Neural cell (in vitro differentiated cells): ENCODE data around the gene MEIS3. TPM values are rescaled to one million over a fixed set of nuclear protein-coding genes. Genes with fewer than 3 reads are reported as not detected.
A peak's percentile ranks its signal among the peaks of the same experiment; 100 is the strongest.

ENCODE experiments used
- H2AFZ ChIP-seq: fragments of 200-600, 300-800 bp; sonication (generic), shearing (Covaris generic); 2 replicates; pipeline ENCODE4 v1.6.0; 2014; ENCODE audit warnings: low read depth, mild to moderate bottlenecking, antibody characterized with exemption, low read length, moderate library complexity
- H3F3A ChIP-seq: fragments of 200-600 bp; shearing (Covaris generic); 2 replicates; pipeline ENCODE4 v1.6.1; 2016; ENCODE audit warnings: mild to moderate bottlenecking, moderate library complexity, mixed read lengths, antibody characterized with exemption, low read length; ENCODE audit not compliant: insufficient read depth, poor library complexity, severe bottlenecking
- H3K27ac ChIP-seq: fragments of 200-600, 300-800 bp; sonication (generic), shearing (Covaris generic); 2 replicates; pipeline ENCODE4 v1.5.1; 2014; ENCODE audit warnings: mild to moderate bottlenecking, low read length, moderate library complexity
- H3K27me3 ChIP-seq: fragments of 300-800, 200-600 bp; sonication (generic), shearing (Covaris generic); 2 replicates; pipeline ENCODE4 v1.6.0; 2014; ENCODE audit warnings: mild to moderate bottlenecking, low read depth, low read length, moderate library complexity; ENCODE audit not compliant: insufficient read depth
- H3K36me3 ChIP-seq: fragments of 300-800, 200-600 bp; sonication (generic), shearing (Covaris generic); 2 replicates; pipeline ENCODE4 v1.5.1; 2014; ENCODE audit warnings: mild to moderate bottlenecking, antibody characterized with exemption, low read length, moderate library complexity; ENCODE audit not compliant: insufficient read depth
- H3K4me2 ChIP-seq: fragments of 300-800, 200-600 bp; sonication (generic), shearing (Covaris generic); 2 replicates; pipeline ENCODE4 v1.6.0; 2014; ENCODE audit warnings: mild to moderate bottlenecking, low read length
- H3K4me3 ChIP-seq: fragments of 300-800, 200-600 bp; sonication (generic), shearing (Covaris generic); 2 replicates; pipeline ENCODE4 v1.5.1; 2014; ENCODE audit warnings: mild to moderate bottlenecking, low read length, moderate library complexity
- H3K79me2 ChIP-seq: fragments of 200-600 bp; shearing (Covaris generic); replicated peaks from 2 replicates; pipeline ENCODE4 v1.6.0; 2014; ENCODE audit warnings: mild to moderate bottlenecking, low read length, moderate library complexity; ENCODE audit not compliant: insufficient read depth
- H3K9ac ChIP-seq: fragments of 300-800, 200-600 bp; sonication (generic), shearing (Covaris generic); 2 replicates; pipeline ENCODE4 v1.6.1; 2016; ENCODE audit warnings: mild to moderate bottlenecking, low read length, mixed read lengths
- H3K9me2 ChIP-seq: fragments of 200-600 bp; shearing (Covaris generic); 2 replicates; pipeline ENCODE4 v1.6.1; 2016; ENCODE audit warnings: mild to moderate bottlenecking, low read length, mixed read lengths; ENCODE audit not compliant: insufficient read depth
- H3K9me3 ChIP-seq: fragments of 200-600, 300-800 bp; sonication (generic), shearing (Covaris generic); 2 replicates; pipeline ENCODE4 v1.6.1; 2016; ENCODE audit warnings: mild to moderate bottlenecking, mixed run types, low read length, moderate library complexity, mixed read lengths
- H4K20me1 ChIP-seq: fragments of 200-600 bp; shearing (Covaris generic); 2 replicates; pipeline ENCODE4 v1.6.1; 2016; ENCODE audit warnings: mild to moderate bottlenecking, mixed run types; ENCODE audit not compliant: insufficient read depth
- CTCF ChIP-seq: fragments of 450-650 bp; IDR thresholded peaks from 2 replicates; pipeline ENCODE4 v1.5.1; 2014; ENCODE audit warnings: antibody characterized with exemption, mild to moderate bottlenecking, moderate library complexity; ENCODE audit not compliant: poor library complexity, severe bottlenecking
- EP300 ChIP-seq: fragments of 450-650 bp; conservative IDR thresholded peaks from 2 replicates; pipeline ENCODE4 v1.6.1; 2014; ENCODE audit warnings: antibody characterized with exemption, mild to moderate bottlenecking, moderate library complexity; ENCODE audit not compliant: poor library complexity, severe bottlenecking
- EZH2 ChIP-seq: fragments of 200-600, 300-800 bp; shearing (Covaris generic), sonication (generic); IDR thresholded peaks from 2 replicates; pipeline ENCODE4 v1.6.1; 2014; ENCODE audit warnings: antibody characterized with exemption, low read length, borderline replicate concordance, mild to moderate bottlenecking; ENCODE audit not compliant: insufficient read depth, poor library complexity, severe bottlenecking
- MXI1 ChIP-seq: fragments of 450-650 bp; conservative IDR thresholded peaks from 2 replicates; pipeline ENCODE4 v1.6.1; 2014; ENCODE audit warnings: antibody characterized with exemption, mild to moderate bottlenecking; ENCODE audit not compliant: poor library complexity, severe bottlenecking
- POLR2AphosphoS5 ChIP-seq: IDR thresholded peaks from 2 replicates; pipeline ENCODE4 v1.6.1; 2012
- RAD21 ChIP-seq: fragments of 450-650 bp; conservative IDR thresholded peaks from 2 replicates; pipeline ENCODE4 v1.6.1; 2014; ENCODE audit warnings: antibody characterized with exemption, mild to moderate bottlenecking, moderate library complexity
- REST ChIP-seq: IDR thresholded peaks from 2 replicates; pipeline ENCODE4 v1.6.1; 2012; ENCODE audit warnings: borderline replicate concordance
- SMC3 ChIP-seq: fragments of 450-650 bp; conservative IDR thresholded peaks from 2 replicates; pipeline ENCODE4 v1.6.1; 2014; ENCODE audit warnings: antibody characterized with exemption, mild to moderate bottlenecking, moderate library complexity; ENCODE audit not compliant: poor library complexity
- TAF1 ChIP-seq: IDR thresholded peaks from 2 replicates; pipeline ENCODE4 v1.6.1; 2012; ENCODE audit warnings: low read depth
- polyA plus RNA-seq: library from polyadenylated mRNA; depleted of rRNA; stranded (reverse); fragments of >200 nt; gene quantifications from 2 replicates; pipeline ENCODE4 v1.2.3, GENCODE V29; 2014

Gene MEIS3
- polyA plus RNA-seq, 1 donor from 2014 or later, result 379 TPM

DNA sequence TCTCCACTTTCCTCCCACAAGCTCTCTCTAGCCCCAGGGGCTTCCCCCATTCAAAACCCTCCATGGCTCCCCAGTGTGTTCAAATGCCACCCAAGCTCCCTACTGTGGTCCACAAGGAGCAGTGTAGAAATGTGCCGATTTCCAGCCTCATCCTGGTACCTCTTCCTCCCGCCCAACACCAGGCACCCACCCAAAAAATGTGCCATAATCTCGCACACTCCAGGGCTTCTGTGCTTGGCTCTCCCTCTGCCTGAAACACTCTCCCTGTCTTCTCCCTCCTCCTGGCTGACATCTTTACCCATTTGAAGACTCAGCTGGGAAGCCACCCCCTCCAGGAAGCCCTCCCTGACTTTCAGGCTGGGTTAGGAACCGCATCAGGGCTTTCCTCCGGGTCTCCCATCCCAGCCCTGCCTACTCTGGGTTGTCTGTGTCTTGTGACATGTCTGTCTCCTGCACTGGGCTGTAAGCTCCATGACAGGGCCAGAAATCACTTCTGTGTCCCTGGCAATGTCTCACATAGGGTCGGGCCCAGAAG is 16.6 kb upstream of the MEIS3 start:
- H4K20me1 ChIP-seq, result no peaks in the 10 kb centered on the region
- H3K9me3 ChIP-seq, result no peaks in the 10 kb centered on the region
- H3K27ac ChIP-seq, result peak overlapping the region; percentile 86
- H3K9me2 ChIP-seq, result no peaks in the 10 kb centered on the region
- TF ChIP-seq RAD21 (no peak), POLR2AphosphoS5 (no peak), EP300 (no peak), EZH2 (no peak), REST (no peak), TAF1 (no peak), MXI1 (no peak), CTCF (no peak), SMC3 (no peak)
- peaks cover 3% of the 10 kb centered on the region for H3K27me3 ChIP-seq
- no peak overlapping the region for H3K4me2 ChIP-seq
- peak overlapping the region; percentile 47 for H3K9ac ChIP-seq
- H3K79me2 ChIP-seq, result no peaks in the 10 kb centered on the region
- H3F3A ChIP-seq, result no peaks in the 10 kb centered on the region
- H3K4me3 ChIP-seq, result no peak overlapping the region
- no peak overlapping the region for H2AFZ ChIP-seq
- H3K36me3 ChIP-seq, result no peaks in the 10 kb centered on the region

- Histone ChIP-seq H3K4me3 (no peak overlapping the region), H3K79me2 (no peaks in the 10 kb centered on the region), H3K27ac (no peak overlapping the region), H3F3A (no peaks in the 10 kb centered on the region), H2AFZ (no peak overlapping the region), H4K20me1 (no peaks in the 10 kb centered on the region), H3K36me3 (no peaks in the 10 kb centered on the region), H3K9ac (no peak overlapping the region), H3K27me3 (peaks cover 10% of the 10 kb centered on the region), H3K9me3 (no peaks in the 10 kb centered on the region), H3K9me2 (no peaks in the 10 kb centered on the region), H3K4me2 (no peak overlapping the region)
- TF ChIP-seq EZH2 (no peak), POLR2AphosphoS5 (no peak)
These were observed 15.9 kb upstream of the MEIS3 start for GRCh38 chr19:47435196-47435595.

DNA sequence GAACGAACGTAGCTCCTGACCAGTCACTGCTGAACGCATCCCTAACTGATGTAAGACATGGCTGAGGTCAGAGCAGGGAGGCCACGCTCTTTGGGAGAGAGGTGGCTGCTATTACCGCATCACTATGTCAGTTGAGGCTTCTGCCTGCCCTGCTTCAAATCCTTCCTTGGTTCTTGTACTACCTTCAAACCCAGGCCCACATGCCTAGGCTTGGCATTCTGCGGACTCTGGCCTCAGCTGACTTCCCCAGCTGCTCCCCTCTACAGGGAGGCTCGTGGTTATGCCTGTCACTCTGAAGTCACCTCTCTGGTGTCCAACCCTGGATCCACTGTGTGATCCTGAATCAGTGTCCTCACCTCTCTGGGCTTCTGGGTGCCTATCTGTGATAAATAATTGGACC is 14.8 kb upstream of the MEIS3 start:
- Histone ChIP-seq H3K9me2 (no peaks in the 10 kb centered on the region), H3K27me3 (peaks cover 20% of the 10 kb centered on the region), H3K9ac (no peak overlapping the region), H3K79me2 (no peaks in the 10 kb centered on the region), H3K9me3 (no peaks in the 10 kb centered on the region), H3K4me3 (no peak overlapping the region), H2AFZ (no peak overlapping the region), H3K4me2 (no peak overlapping the region), H3K36me3 (no peaks in the 10 kb centered on the region), H4K20me1 (no peaks in the 10 kb centered on the region), H3F3A (no peaks in the 10 kb centered on the region), H3K27ac (no peak overlapping the region)
- TF ChIP-seq SMC3 (no peak), EZH2 (no peak), POLR2AphosphoS5 (no peak), TAF1 (no peak), MXI1 (no peak), RAD21 (no peak), EP300 (no peak), CTCF (no peak), REST (no peak)
